ENCODE results near the gene ATP11A. TPM values are rescaled to one million over a fixed set of nuclear protein-coding genes. Genes with fewer than 3 reads are reported as not detected.

Gene ATP11A
- total and polyA plus RNA-seq, 8 donors = 271 to 502 (median 458) TPM

GRCh38 chr13:112738606-112739005 is 48.8 kb downstream of the ATP11A start:
- H3K4me3 ChIP-seq = no peak overlapping the region
- ATAC-seq (no peak), DNase-seq (no peak)
- no peaks in the 10 kb centered on the region for H3K27me3 ChIP-seq
- no peaks in the 10 kb centered on the region for H3K9me3 ChIP-seq
- peaks cover 0 to 5% of the 10 kb centered on the region in 2 donors for H3K36me3 ChIP-seq
- peaks cover 8 to 33% of the 10 kb centered on the region in 2 donors for H3K4me1 ChIP-seq
- H3K27ac ChIP-seq = no peak overlapping the region
- intact Hi-C loops (cut with DNase I) = no loop called here
- TF ChIP-seq CTCF (IDR thresholded peaks at IDR 0.05) = no peak

- Histone ChIP-seq H3K27ac (peak overlapping the region; percentile 60 to 65), H3K27me3 (no peaks in the 10 kb centered on the region), H3K4me3 (no peak overlapping the region), H3K36me3 (peaks cover 0 to 3% of the 10 kb centered on the region in 2 donors), H3K9me3 (no peaks in the 10 kb centered on the region), H3K4me1 (peaks cover 15 to 33% of the 10 kb centered on the region in 2 donors)
- DNase-seq = peak in 2 of 4 donors; percentile 50 to 60
- intact Hi-C loops (cut with DNase I) = no loop called here
- TF ChIP-seq CTCF (IDR thresholded peaks at IDR 0.05) = no peak
- peak; percentile 23 for ATAC-seq
Measured at GRCh38 chr13:112740502-112741131, 50.8 kb downstream of the ATP11A start.

GRCh38 chr13:112741185-112741755 is 51.4 kb downstream of the ATP11A start:
- Histone ChIP-seq H3K4me1 (peaks cover 15 to 35% of the 10 kb centered on the region in 2 donors), H3K36me3 (no peaks in the 10 kb centered on the region), H3K27me3 (no peaks in the 10 kb centered on the region), H3K9me3 (no peaks in the 10 kb centered on the region), H3K4me3 (no peak overlapping the region), H3K27ac (peak overlapping the region; percentile 60 to 65)
- intact Hi-C loops (cut with DNase I) = no loop called here
- DNase-seq = no peak
- no peak for ATAC-seq
- TF ChIP-seq CTCF (IDR thresholded peaks at IDR 0.05) = no peak

- H3K27ac ChIP-seq = no peak overlapping the region
- no peaks in the 10 kb centered on the region for H3K27me3 ChIP-seq
- H3K9me3 ChIP-seq = no peaks in the 10 kb centered on the region
- H3K4me3 ChIP-seq = no peak overlapping the region
- ATAC-seq (no peak), DNase-seq (no peak)
- no peak for TF ChIP-seq CTCF (IDR thresholded peaks at IDR 0.05)
- no peaks in the 10 kb centered on the region for H3K36me3 ChIP-seq
- intact Hi-C loops (cut with DNase I) = no loop called here
- peaks cover 15 to 37% of the 10 kb centered on the region in 2 donors for H3K4me1 ChIP-seq
Measured at GRCh38 chr13:112741835-112742570, 52.2 kb downstream of the ATP11A start.

GRCh38 chr13:112742583-112742982 is 52.7 kb downstream of the ATP11A start:
- Histone ChIP-seq H3K27me3 (no peaks in the 10 kb centered on the region), H3K9me3 (no peaks in the 10 kb centered on the region), H3K4me1 (peaks cover 15 to 37% of the 10 kb centered on the region in 2 donors), H3K36me3 (no peaks in the 10 kb centered on the region), H3K27ac (no peak overlapping the region), H3K4me3 (no peak overlapping the region)
- ATAC-seq (no peak), DNase-seq (no peak)
- no peak for TF ChIP-seq CTCF (IDR thresholded peaks at IDR 0.05)
- intact Hi-C loops (cut with DNase I) = no loop called here

Measured in left lung (tissue), 10 donors.